GM18508 (cell line): Measurements from ENCODE around the gene PRKRIP1.
"Not testable (repeated sequence)": the region's sequence is repeated elsewhere in the genome, so short reads cannot be mapped to it uniquely, and the experiment has no call there.

Source experiments
- ATAC-seq: cut with Tn5 transposase; IDR thresholded peaks from one replicate; pipeline ENCODE4 v1.9.1; 2021; ENCODE audit warnings: moderate number of reproducible peaks; ENCODE audit not compliant: insufficient read depth, unreplicated experiment

Gene PRKRIP1

GRCh38 chr7:102473271-102473991 is 77.3 kb downstream of the PRKRIP1 start:
- no peak for ATAC-seq

DNA sequence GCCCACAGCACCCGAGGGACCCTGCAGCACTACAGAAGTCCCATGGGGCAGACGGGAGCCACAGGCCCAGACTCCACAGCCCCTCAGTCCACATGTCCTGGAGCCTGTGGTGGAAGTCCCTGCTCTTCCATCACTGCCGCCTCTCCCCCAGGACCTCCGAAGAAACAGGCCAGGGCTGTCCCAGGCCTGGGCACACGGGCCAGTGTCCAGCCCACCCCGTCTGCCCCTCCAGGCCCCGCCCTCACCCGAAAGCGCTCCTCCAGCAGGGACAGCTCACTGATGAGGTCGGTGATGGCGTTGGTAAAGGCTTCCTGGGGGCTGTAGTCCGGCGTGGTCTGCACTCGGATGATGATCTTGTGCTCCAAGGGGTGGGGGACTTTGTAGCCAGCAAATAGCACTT is 78.0 kb downstream of the PRKRIP1 start:
- ATAC-seq, result not testable (repeated sequence)

GRCh38 chr7:102474736-102475435 is 78.7 kb downstream of the PRKRIP1 start:
- ATAC-seq, result not testable (repeated sequence)
